HUES64 (cell line): ENCODE measurements around the gene LUC7L3.

Experiments used
- H3K27ac ChIP-seq: 2 replicates; pipeline ENCODE4 v1.7.0; 2013; ENCODE audit warnings: low read depth, low read length, inconsistent platforms
- H3K27me3 ChIP-seq: 2 replicates; pipeline ENCODE4 v1.6.1; 2013; ENCODE audit warnings: mild to moderate bottlenecking, low read length; ENCODE audit not compliant: insufficient read depth
- H3K36me3 ChIP-seq: 2 replicates; pipeline ENCODE4 v1.6.1; 2013; ENCODE audit warnings: mild to moderate bottlenecking, low read length; ENCODE audit not compliant: insufficient read depth
- H3K4me1 ChIP-seq: 2 replicates; pipeline ENCODE4 v1.6.1; 2013; ENCODE audit warnings: mild to moderate bottlenecking, low read length, moderate library complexity; ENCODE audit not compliant: insufficient read depth
- H3K4me3 ChIP-seq: 2 replicates; pipeline ENCODE4 v1.5.1; 2013; ENCODE audit warnings: mild to moderate bottlenecking, low read length, moderate library complexity
- H3K9ac ChIP-seq: 2 replicates; pipeline ENCODE4 v1.6.1; 2013; ENCODE audit warnings: mild to moderate bottlenecking, low read depth, low read length
- H3K9me3 ChIP-seq: 2 replicates; pipeline ENCODE4 v1.6.1; 2013; ENCODE audit warnings: low read depth, low read length; ENCODE audit not compliant: insufficient read depth
- WGBS: fragments of 150-250, 120-280 bp; methylation state at CpG from one replicate; pipeline ENCODE4 v1.1.7; 2013; ENCODE audit warnings: missing lambda C conversion rate; 5-methylcytosine and 5-hydroxymethylcytosine counted together

The LUC7L3 gene

DNA sequence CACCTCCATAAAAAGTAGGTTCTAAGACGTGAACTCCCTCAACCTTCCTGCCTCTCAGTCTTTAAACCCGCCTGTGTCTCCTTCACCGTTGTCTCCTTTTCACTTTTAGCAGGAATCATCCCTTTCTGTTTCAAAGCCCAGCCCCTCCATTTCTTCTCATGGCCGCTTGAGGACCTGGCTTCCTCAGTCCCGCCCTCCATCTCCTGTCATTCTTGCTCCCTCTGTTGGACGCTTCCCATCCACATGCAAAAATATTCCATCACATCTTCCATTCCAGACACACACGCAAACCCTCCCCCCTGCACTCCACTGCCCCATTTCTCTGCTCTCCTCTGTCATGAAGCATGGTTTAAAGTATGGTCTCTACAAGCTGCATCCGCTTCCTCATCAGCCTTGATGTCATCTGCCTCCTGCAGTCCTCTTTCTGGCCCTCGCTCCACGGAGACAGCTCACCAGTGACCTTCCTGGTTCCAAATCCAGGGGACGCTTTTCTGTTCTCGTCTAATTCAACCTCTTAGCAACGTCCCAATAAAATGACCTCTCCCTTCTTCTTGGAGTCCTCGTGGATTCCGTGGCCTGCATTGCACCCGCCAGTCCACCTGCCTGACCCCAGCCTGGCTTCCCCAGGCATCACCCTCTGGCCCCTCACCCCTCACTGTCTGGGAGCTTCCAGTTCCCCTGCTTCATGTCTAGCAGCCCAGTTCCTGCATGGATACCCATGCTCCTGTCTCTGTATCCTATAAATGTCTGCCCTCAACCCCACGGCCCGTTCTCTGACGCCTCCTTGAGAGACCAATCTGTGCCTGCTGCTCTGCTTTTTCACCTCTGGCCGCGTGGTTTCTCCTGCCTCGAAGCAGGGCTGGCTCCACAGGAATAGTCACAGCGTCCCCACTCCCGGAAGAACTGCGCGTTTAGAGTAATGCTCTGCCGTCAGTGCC lies 37.9 kb upstream of the LUC7L3 start:
- no peak overlapping the region for H3K9ac ChIP-seq

DNA sequence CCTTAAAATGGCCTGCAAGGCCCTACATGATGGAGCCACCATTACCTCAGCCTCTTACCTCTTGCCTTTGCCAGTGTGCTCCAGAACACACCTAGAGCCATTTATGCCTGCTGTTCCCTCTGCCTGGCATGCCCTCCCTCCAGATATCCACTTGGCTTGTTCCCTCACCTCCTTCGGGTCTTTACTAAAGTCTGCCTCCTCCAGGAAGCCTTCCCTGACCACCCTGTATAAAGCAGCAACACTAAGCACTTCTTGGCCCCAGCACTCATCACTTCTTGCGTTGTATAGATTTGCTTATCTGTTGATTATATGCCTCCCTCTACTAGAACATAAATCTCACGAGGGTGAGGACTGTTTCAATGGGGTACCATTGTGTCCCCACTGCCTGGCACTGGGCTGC lies 37.0 kb upstream of the LUC7L3 start:
- H3K4me3 ChIP-seq = no peak overlapping the region
- H3K27ac ChIP-seq = no peak overlapping the region
- H3K9ac ChIP-seq = no peak overlapping the region
- 98% methylated on average over 3 of the region's 3 CpGs for WGBS
- peaks cover 13% of the 10 kb centered on the region; the same call in 1 of the 2 replicates for H3K4me1 ChIP-seq
- no peaks in the 10 kb centered on the region for H3K36me3 ChIP-seq
- H3K9me3 ChIP-seq = no peaks in the 10 kb centered on the region
- H3K27me3 ChIP-seq = no peaks in the 10 kb centered on the region

More for the DNA sequence above, 37.9 kb upstream of the LUC7L3 start:
- Histone ChIP-seq H3K27me3 (no peaks in the 10 kb centered on the region), H3K9me3 (no peaks in the 10 kb centered on the region), H3K4me1 (peaks cover 12% of the 10 kb centered on the region; the same call in 1 of the 2 replicates), H3K36me3 (no peaks in the 10 kb centered on the region), H3K27ac (no peak overlapping the region), H3K4me3 (no peak overlapping the region)
- 78% methylated on average over 27 of the region's 27 CpGs for WGBS

DNA sequence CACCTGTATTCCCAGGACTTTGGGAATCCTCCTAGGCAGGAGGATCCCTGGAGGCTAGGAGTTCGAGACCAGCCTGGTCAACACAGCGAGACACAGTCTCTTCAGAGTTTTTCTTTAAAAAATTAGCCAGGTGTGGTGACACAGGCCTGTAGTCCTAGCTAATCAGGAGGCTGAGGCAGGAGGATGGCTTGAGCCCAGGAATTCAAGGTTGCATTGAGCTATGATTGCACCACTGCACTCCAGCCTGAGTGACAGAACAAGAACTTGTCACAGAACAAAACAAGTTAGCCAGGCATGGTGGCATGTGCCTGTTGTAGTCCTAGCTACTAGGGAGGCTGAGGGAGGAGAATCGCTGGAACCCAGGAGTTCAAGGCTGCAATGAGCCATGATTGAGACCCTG lies 36.5 kb upstream of the LUC7L3 start:
- Histone ChIP-seq H3K9me3 (no peaks in the 10 kb centered on the region), H3K27me3 (no peaks in the 10 kb centered on the region), H3K4me3 (no peak overlapping the region), H3K9ac (no peak overlapping the region), H3K4me1 (peaks cover 13% of the 10 kb centered on the region; the same call in 1 of the 2 replicates), H3K36me3 (no peaks in the 10 kb centered on the region), H3K27ac (no peak overlapping the region)
- WGBS = 93% methylated on average over 3 of the region's 3 CpGs

DNA sequence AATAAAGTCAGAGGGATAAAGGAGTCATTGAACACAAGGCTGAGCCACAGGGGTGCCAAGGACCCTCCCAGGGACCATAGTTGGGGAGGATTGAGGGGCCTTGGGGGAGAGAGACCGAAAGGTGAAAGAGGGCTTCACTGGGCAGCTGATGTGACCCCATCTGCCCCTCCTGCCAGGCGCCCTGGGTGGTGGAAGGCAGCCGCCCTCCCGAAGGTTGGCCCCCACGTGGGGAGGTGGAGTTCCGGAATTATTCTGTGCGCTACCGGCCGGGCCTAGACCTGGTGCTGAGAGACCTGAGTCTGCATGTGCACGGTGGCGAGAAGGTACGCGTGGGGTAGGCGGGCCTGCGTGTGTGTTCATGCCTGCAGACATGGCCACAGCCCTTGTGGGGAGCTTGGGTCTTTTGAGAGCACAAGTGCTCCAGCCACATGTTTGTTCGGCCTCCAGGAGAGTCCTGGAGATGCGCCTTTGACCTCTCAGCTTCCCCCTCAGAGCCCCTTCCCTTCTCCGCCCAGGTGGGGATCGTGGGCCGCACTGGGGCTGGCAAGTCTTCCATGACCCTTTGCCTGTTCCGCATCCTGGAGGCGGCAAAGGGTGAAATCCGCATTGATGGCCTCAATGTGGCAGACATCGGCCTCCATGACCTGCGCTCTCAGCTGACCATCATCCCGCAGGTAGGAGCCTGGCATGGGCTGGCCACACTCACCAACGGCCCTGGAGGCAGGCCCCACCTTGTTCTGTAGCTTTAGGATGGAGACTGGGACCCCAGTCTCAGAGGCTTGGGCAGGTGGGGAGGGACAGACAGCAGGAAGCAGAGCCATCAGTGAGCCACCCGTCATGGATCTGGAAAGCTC lies 35.7 kb upstream of the LUC7L3 start:
- Histone ChIP-seq H3K4me3 (no peak overlapping the region), H3K4me1 (peaks cover 13% of the 10 kb centered on the region; the same call in 1 of the 2 replicates), H3K27me3 (no peaks in the 10 kb centered on the region), H3K9me3 (no peaks in the 10 kb centered on the region), H3K9ac (no peak overlapping the region), H3K27ac (no peak overlapping the region), H3K36me3 (no peaks in the 10 kb centered on the region)
- 93% methylated on average over 28 of the region's 28 CpGs for WGBS

DNA sequence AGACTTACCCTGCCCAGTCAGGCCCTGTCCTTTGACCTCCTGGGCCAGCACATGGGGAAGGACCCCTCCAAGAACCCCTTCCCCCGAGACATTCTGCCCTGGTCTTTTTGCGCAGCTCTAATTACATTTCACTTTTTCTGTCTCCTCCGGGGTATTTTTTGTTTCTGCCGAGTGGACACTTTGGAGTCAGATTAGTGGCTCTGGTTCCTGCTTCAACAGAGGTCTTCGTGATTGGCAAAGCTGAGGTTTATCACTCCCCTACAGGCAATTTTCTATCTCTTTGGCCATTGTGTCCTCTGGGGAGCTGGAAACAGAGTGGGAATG lies 35.2 kb upstream of the LUC7L3 start:
- 90% methylated on average over 5 of the region's 5 CpGs for WGBS
- no peaks in the 10 kb centered on the region for H3K27me3 ChIP-seq
- no peak overlapping the region for H3K9ac ChIP-seq
- H3K36me3 ChIP-seq = no peaks in the 10 kb centered on the region
- H3K4me3 ChIP-seq = no peak overlapping the region
- no peaks in the 10 kb centered on the region for H3K9me3 ChIP-seq
- H3K4me1 ChIP-seq = peaks cover 15% of the 10 kb centered on the region; the same call in 1 of the 2 replicates
- no peak overlapping the region for H3K27ac ChIP-seq

DNA sequence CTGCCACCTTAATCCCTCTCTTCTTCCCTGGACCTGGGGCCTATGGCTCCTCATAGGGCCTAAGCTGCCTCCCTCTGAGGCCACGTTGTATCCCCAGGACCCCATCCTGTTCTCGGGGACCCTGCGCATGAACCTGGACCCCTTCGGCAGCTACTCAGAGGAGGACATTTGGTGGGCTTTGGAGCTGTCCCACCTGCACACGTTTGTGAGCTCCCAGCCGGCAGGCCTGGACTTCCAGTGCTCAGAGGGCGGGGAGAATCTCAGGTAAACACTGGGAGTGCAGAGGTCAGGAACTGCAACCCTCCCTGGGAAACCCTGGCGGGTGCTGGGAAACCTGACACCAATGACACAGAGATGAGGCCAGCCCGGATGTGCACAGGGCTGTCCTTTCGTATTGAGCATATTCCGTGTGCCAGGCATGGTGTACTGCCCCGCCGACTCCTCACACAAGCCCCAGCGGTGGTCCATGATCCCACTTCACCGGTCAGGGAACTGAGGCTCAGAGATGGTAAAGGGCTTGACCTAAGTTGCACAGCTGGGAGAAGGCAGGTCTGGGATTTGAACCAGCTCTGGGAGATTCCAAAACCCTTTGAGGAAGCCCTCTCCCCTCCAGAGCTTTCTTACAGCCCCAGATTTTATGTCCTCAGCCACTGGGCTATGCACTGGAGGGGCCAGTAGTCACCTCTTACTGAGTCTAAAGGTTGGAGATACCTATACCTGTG lies 34.6 kb upstream of the LUC7L3 start:
- Histone ChIP-seq H3K4me1 (peaks cover 19% of the 10 kb centered on the region), H3K27ac (no peak overlapping the region), H3K27me3 (no peaks in the 10 kb centered on the region), H3K4me3 (no peak overlapping the region), H3K9me3 (no peaks in the 10 kb centered on the region), H3K36me3 (no peaks in the 10 kb centered on the region), H3K9ac (no peak overlapping the region)
- 71% methylated on average over 15 of the region's 15 CpGs for WGBS

DNA sequence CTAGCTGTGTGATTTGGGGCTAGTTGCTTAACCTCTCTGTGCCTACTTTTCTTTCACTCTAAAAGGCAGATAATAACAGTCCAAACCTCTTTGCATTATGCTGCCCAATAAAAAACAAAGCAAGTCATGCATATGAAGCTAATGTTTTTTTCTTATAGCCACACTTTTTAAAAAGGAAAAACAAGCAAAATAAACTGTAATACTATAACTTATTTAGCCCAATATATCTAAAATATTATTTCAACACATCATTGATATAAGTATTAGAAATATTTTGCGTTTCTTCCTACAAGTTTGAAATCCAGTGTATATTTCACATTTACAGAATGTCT lies 34.1 kb upstream of the LUC7L3 start:
- Histone ChIP-seq H3K36me3 (no peaks in the 10 kb centered on the region), H3K4me3 (no peak overlapping the region), H3K9ac (no peak overlapping the region), H3K27me3 (no peaks in the 10 kb centered on the region), H3K27ac (no peak overlapping the region), H3K4me1 (peaks cover 23% of the 10 kb centered on the region), H3K9me3 (no peaks in the 10 kb centered on the region)
- 100% methylated on average over 1 of the region's 1 CpG for WGBS

DNA sequence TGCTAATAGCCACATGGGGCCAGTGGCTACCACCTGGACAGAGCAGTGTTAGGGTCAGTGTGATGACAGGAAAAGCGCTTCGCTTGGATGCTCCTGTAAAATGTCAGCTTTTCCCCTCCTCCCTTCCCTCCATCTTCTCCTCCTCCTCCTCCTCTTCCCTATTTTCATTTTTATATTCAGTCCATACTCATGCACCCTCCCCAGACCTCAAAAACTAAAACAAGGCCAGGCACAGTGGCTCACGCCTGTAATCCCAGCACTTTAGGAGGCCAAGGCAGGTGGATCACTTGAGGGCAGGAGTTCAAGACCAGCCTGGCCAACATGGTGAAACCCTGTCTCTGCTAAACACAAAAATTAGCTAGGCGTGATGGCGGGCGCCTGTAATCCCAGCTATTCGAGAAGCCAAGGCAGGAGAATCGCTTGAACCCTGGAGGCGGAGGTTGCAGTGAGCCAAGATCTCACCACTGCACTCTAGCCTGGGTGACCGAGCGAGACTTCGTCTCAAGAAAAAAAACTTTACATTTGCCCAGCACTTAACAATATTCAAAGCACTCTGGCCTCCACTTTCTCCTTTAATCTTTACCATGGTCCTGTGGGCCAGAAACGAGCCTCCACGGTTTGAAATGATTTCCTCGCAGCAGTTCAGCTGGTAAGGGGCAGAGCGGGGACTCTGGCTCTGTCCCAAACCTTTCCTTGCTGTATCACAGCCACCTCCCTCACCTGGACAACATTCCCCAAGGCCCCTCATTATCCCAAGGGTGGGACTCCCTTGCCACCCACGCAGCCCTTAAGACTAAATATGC lies 33.5 kb upstream of the LUC7L3 start:
- Histone ChIP-seq H3K4me1 (peaks cover 29% of the 10 kb centered on the region), H3K27ac (no peak overlapping the region), H3K4me3 (no peak overlapping the region), H3K27me3 (no peaks in the 10 kb centered on the region), H3K36me3 (no peaks in the 10 kb centered on the region), H3K9me3 (no peaks in the 10 kb centered on the region), H3K9ac (no peak overlapping the region)
- WGBS = 86% methylated on average over 17 of the region's 17 CpGs

DNA sequence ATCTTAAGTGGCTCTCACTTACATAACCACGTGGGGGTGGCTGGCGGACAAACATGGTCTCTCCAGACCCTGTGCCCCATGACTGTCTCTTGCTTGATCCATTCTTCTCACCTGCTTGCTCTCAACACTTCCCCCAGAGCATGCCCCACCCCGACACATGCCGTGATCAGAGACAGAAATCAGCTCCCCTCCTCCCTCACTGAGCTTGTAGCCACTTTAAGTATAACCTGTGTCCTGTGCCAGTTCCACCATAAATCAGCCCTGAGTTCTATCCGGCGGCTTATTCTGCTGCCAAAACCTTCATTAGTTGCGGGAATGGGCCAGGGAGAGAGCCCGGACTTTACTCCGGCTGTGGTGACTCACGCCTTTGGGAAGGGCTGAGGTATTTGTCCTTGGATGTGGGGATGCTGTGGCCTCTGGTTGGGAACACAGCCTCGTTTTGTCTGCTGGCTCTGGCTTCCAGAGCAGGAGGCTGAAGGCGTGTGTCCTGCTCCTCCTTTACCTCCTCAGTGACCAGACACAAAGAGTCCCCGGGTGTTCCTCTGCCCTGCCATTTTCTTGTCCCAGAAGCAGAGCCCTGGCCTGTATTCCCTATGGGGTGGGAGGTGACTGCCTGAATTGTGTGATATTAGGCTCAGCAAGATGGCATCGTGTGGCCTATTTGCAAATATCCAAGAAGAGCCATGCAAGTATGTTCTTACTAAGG lies 32.8 kb upstream of the LUC7L3 start:
- no peaks in the 10 kb centered on the region for H3K36me3 ChIP-seq
- H3K9me3 ChIP-seq = no peaks in the 10 kb centered on the region
- H3K9ac ChIP-seq = no peak overlapping the region
- no peak overlapping the region for H3K4me3 ChIP-seq
- 65% methylated on average over 14 of the region's 14 CpGs for WGBS
- no peaks in the 10 kb centered on the region for H3K27me3 ChIP-seq
- no peak overlapping the region for H3K27ac ChIP-seq
- H3K4me1 ChIP-seq = peaks cover 33% of the 10 kb centered on the region
